Fibroblast of the aortic adventitia (primary cell): ENCODE results near the gene TP63. TPM values are rescaled to one million over a fixed set of nuclear protein-coding genes. Genes with fewer than 3 reads are reported as not detected.
"Not testable (repeated sequence)": the region's sequence is repeated elsewhere in the genome, so short reads cannot be mapped to it uniquely, and the experiment has no call there.

ENCODE experiments used
- DNase-seq: peaks from one replicate; pipeline ENCODE4 v3.0.0-alpha.2; 2010; ENCODE audit warnings: low read depth
- H3K4me3 ChIP-seq: 2 replicates; pipeline ENCODE4 v1.5.1; 2011; ENCODE audit warnings: low read depth, mild to moderate bottlenecking, control low read depth, low read length, moderate library complexity
- total RNA-seq: library from RNA; depleted of rRNA; stranded (reverse); fragments of >200 nt; gene quantifications from 2 replicates; pipeline ENCODE4 v1.2.3, GENCODE V29; 2012; ENCODE audit warnings: low replicate concordance
- TF ChIP-seq, protein P1 (sequence below): IDR thresholded peaks from 2 replicates; pipeline ENCODE4 v1.5.1; 2011; ENCODE audit warnings: mild to moderate bottlenecking, low read length, control low read depth, inconsistent platforms; ENCODE audit not compliant: insufficient read depth

Gene TP63
- total RNA-seq, 1 donor, result 0.18 TPM

DNA sequence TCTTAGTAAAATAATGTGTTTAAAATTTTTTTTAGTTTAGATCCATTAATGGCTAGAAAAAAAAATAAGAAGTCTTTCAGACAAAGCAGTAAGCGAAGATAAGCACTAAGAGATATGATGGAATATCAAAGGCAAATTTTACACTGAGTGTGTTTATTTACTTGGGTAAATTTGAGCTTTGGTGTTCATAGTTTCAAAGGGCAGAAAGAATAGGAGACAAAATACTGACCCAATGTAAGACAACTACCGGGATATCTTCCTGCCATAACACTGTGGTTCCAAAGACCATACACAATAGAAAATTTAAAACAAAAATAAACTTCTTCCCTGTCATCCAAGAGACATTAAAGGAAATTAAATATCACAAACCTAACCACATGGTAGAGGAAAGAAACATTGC is 25.5 kb upstream of the TP63 start:
- no peak for DNase-seq
- no peak overlapping the region for H3K4me3 ChIP-seq
- TF ChIP-seq, protein P1, sequence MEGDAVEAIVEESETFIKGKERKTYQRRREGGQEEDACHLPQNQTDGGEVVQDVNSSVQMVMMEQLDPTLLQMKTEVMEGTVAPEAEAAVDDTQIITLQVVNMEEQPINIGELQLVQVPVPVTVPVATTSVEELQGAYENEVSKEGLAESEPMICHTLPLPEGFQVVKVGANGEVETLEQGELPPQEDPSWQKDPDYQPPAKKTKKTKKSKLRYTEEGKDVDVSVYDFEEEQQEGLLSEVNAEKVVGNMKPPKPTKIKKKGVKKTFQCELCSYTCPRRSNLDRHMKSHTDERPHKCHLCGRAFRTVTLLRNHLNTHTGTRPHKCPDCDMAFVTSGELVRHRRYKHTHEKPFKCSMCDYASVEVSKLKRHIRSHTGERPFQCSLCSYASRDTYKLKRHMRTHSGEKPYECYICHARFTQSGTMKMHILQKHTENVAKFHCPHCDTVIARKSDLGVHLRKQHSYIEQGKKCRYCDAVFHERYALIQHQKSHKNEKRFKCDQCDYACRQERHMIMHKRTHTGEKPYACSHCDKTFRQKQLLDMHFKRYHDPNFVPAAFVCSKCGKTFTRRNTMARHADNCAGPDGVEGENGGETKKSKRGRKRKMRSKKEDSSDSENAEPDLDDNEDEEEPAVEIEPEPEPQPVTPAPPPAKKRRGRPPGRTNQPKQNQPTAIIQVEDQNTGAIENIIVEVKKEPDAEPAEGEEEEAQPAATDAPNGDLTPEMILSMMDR, result no peak

- DNase-seq, result no peak
Measured at GRCh38 chr3:189606774-189607173, 24.4 kb upstream of the TP63 start.

DNA sequence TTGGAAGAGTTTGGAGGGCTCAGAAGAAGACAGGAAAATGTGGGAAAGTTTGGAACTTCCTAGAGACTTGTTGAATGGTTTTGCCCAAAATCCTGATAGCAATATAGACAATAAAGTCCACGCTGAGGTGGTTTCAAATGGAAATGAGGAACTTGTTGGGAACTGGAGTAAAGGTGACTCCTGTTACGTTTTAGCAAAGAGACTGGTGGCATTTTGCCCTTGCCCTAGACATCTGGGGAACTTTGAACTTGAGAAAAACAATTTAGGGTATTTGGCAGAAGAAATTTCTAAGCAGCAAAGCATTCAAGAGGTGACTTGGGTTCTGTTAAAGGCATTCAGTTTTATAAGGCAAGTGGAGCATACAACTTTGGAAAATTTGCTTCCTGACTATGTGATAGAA is 18.5 kb upstream of the TP63 start:
- not testable (repeated sequence) for H3K4me3 ChIP-seq, DNase-seq

More at GRCh38 chr3:189606774-189607173, 24.4 kb upstream of the TP63 start:
- no peak overlapping the region for H3K4me3 ChIP-seq
- TF ChIP-seq, protein P1, result no peak

DNA sequence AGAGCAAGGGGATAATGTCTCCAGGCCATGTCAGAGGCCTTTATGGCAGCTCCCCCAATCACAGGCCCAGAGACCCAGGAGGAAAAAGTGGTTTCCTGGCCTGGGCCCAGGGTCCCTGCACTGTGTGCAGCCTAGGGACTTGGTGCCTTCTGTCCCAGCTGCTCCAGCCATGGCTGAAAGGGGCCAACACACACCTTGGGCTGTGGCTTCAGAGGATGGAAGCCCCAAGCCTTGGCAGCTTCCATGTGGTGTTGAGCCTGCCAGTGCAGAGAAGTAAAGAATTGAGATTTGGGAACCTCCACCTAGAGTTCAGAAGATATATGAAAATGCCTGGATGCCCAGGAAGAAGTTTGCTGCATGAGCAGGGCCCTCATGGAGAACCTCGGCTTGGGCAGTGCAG is 18.1 kb upstream of the TP63 start:
- DNase-seq, result no peak
- TF ChIP-seq, protein P1, result no peak
- H3K4me3 ChIP-seq, result no peak overlapping the region

DNA sequence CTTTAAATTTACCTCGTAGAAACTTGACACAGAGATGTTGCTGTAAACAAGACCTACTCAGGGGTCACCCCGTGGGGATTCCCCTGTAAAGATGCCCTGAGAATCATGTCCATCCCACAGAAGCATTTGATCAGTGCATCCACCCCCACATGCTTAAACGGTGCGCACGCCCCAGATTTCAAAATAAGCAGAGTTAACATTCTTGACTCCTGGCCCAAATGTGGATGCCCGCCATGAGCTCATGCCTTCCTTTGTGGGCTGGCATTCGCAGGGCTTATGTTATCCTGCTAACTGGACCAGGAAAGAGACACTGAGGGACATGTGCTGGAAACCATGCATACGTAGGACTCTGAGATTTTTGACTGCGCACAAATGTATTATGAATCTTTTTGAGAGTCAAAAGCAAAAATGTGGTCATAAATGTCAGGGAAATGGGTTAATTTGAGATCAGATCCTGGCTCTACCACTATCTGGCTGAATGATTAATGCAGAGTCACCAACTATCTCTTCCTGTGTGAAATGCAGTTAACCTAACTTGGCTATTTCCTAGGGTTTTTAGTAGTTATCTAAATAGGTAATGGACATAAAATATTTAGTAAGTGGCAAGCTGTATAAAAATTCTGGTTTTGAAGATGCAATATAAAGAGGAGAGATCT is 9.1 kb upstream of the TP63 start:
- no peak overlapping the region for H3K4me3 ChIP-seq
- DNase-seq, result no peak
- TF ChIP-seq, protein P1, result no peak

- TF ChIP-seq, protein P1, result no peak
- H3K4me3 ChIP-seq, result no peak overlapping the region
- DNase-seq, result no peak
Measured at GRCh38 chr3:189622629-189623028, 8.6 kb upstream of the TP63 start.

- TF ChIP-seq, protein P1, result no peak
- no peak overlapping the region for H3K4me3 ChIP-seq
- no peak for DNase-seq
Measured at GRCh38 chr3:189624130-189624529, 7.1 kb upstream of the TP63 start.
